WERI-Rb-1 (cell line): ENCODE measurements around the gene P2RY13.

Experiments used
- DNase-seq: peaks from one replicate; pipeline ENCODE4 v3.0.0-alpha.2; 2020
- H3K27ac ChIP-seq: fragments of 250-450 bp; sonication (Bioruptor Pico); 2 replicates; pipeline ENCODE4 v1.5.1; 2020; ENCODE audit warnings: mild to moderate bottlenecking, moderate library complexity
- H3K27me3 ChIP-seq: fragments of 250-450 bp; sonication (Bioruptor Pico); 2 replicates; pipeline ENCODE4 v1.5.1; 2021; ENCODE audit warnings: mild to moderate bottlenecking, low read depth, moderate library complexity; ENCODE audit not compliant: insufficient read depth, severe bottlenecking
- H3K36me3 ChIP-seq: fragments of 250-450 bp; sonication (Bioruptor Pico); 2 replicates; pipeline ENCODE4 v1.5.1; 2020; ENCODE audit warnings: mild to moderate bottlenecking, moderate library complexity
- H3K4me3 ChIP-seq: 2 replicates; pipeline ENCODE4 v1.5.1; 2011; ENCODE audit warnings: low read depth, mild to moderate bottlenecking, control low read depth, low read length
- H3K9me3 ChIP-seq: fragments of 250-450 bp; sonication (Bioruptor Pico); 2 replicates; pipeline ENCODE4 v1.5.1; 2021; ENCODE audit warnings: mild to moderate bottlenecking, moderate library complexity; ENCODE audit not compliant: severe bottlenecking
- CTCF ChIP-seq: IDR thresholded peaks from 2 replicates; pipeline ENCODE4 v1.5.1; 2011; ENCODE audit warnings: low read depth, mild to moderate bottlenecking, control low read depth, inconsistent platforms, low read length

Gene P2RY13

GRCh38 chr3:151282921-151283320 is 46.4 kb downstream of the P2RY13 start:
- H3K36me3 ChIP-seq, result no peaks in the 10 kb centered on the region
- DNase-seq, result no peak
- no peaks in the 10 kb centered on the region for H3K9me3 ChIP-seq
- no peaks in the 10 kb centered on the region for H3K27me3 ChIP-seq
- no peak overlapping the region for H3K4me3 ChIP-seq
- H3K27ac ChIP-seq, result no peak overlapping the region
- TF ChIP-seq CTCF, result 0 out of 2 replicates have a peak, but pooled peaks have one; percentile 16

GRCh38 chr3:151281671-151282324 is 47.6 kb downstream of the P2RY13 start:
- Histone ChIP-seq H3K27ac (no peak overlapping the region), H3K4me3 (no peak overlapping the region), H3K9me3 (no peaks in the 10 kb centered on the region), H3K36me3 (no peaks in the 10 kb centered on the region), H3K27me3 (no peaks in the 10 kb centered on the region)
- no peak for DNase-seq
- no peak for TF ChIP-seq CTCF

- Histone ChIP-seq H3K9me3 (no peaks in the 10 kb centered on the region), H3K4me3 (no peak within 1 kb of the TSS), H3K27ac (no peak within 1 kb of the TSS), H3K27me3 (no peaks in the 10 kb centered on the region), H3K36me3 (no peaks in the 10 kb centered on the region)
- no peak for DNase-seq
- no peak for TF ChIP-seq CTCF
Observed at GRCh38 chr3:151278230-151278629, 51.1 kb downstream of the P2RY13 start, which contains the start of gene P2RY14. Gene P2RY14 (minus strand): TSS chr3:151278542. CDS start chr3:151214316, 64,226 bp downstream.

GRCh38 chr3:151276687-151277042 is 52.7 kb downstream of the P2RY13 start:
- Histone ChIP-seq H3K36me3 (no peaks in the 10 kb centered on the region), H3K9me3 (no peaks in the 10 kb centered on the region), H3K27me3 (no peaks in the 10 kb centered on the region), H3K4me3 (no peak overlapping the region), H3K27ac (no peak overlapping the region)
- no peak for TF ChIP-seq CTCF
- DNase-seq, result no peak
